Mesendoderm (in vitro differentiated cells): Measurements from ENCODE around the gene FGR.
A peak's percentile ranks its signal among the peaks of the same experiment; 100 is the strongest.

Source experiments
- DNase-seq: peaks from one replicate; pipeline ENCODE4 v3.0.0; 2013
- H2AK5ac ChIP-seq: 2 replicates; pipeline ENCODE4 v1.6.1; 2013; ENCODE audit warnings: low read length, inconsistent platforms
- H2BK120ac ChIP-seq: 2 replicates; pipeline ENCODE4 v1.6.1; 2013; ENCODE audit warnings: low read depth, mild to moderate bottlenecking, low read length, moderate library complexity, mixed read lengths
- H2BK15ac ChIP-seq: replicated peaks from 2 replicates; pipeline ENCODE4 v1.6.1; 2013; ENCODE audit warnings: low read depth, mild to moderate bottlenecking, moderate library complexity
- H2BK5ac ChIP-seq: 2 replicates; pipeline ENCODE4 v1.6.1; 2013; ENCODE audit warnings: low read length, inconsistent platforms
- H3K18ac ChIP-seq: 2 replicates; pipeline ENCODE4 v1.6.1; 2013; ENCODE audit warnings: mild to moderate bottlenecking, low read length, mixed read lengths
- H3K23ac ChIP-seq: one replicate; pipeline ENCODE4 v1.6.1; 2013; ENCODE audit warnings: low read length
- H3K27ac ChIP-seq: 2 replicates; pipeline ENCODE4 v1.5.1; 2013; ENCODE audit warnings: low read depth, mild to moderate bottlenecking, inconsistent platforms, low read length, moderate library complexity
- H3K27me3 ChIP-seq: 2 replicates; pipeline ENCODE4 v1.6.1; 2013; ENCODE audit warnings: low read length, control low read depth, mild to moderate bottlenecking, inconsistent platforms; ENCODE audit not compliant: insufficient read depth, poor library complexity
- H3K36me3 ChIP-seq: 2 replicates; pipeline ENCODE4 v1.6.1; 2013; ENCODE audit warnings: low read length, inconsistent platforms; ENCODE audit not compliant: control insufficient read depth, insufficient read depth
- H3K4ac ChIP-seq: one replicate; pipeline ENCODE4 v1.6.1; 2013; ENCODE audit warnings: low read depth, mild to moderate bottlenecking, low read length, moderate library complexity
- H3K4me1 ChIP-seq: 2 replicates; pipeline ENCODE4 v1.6.1; 2013; ENCODE audit warnings: low read depth, low read length, inconsistent platforms; ENCODE audit not compliant: control insufficient read depth
- H3K4me2 ChIP-seq: 2 replicates; pipeline ENCODE4 v1.6.1; 2013; ENCODE audit warnings: low read length
- H3K4me3 ChIP-seq: 2 replicates; pipeline ENCODE4 v1.5.1; 2013; ENCODE audit warnings: mild to moderate bottlenecking, low read length
- H3K56ac ChIP-seq: one replicate; pipeline ENCODE4 v1.6.1; 2013; ENCODE audit warnings: low read length
- H3K79me1 ChIP-seq: 2 replicates; pipeline ENCODE4 v1.6.1; 2013; ENCODE audit warnings: low read length, inconsistent platforms
- H3K79me2 ChIP-seq: 2 replicates; pipeline ENCODE4 v1.6.1; 2013; ENCODE audit warnings: mild to moderate bottlenecking, low read length; ENCODE audit not compliant: control insufficient read depth, insufficient read depth
- H3K9ac ChIP-seq: 2 replicates; pipeline ENCODE4 v1.6.1; 2013; ENCODE audit warnings: low read length, inconsistent platforms
- H4K5ac ChIP-seq: one replicate; pipeline ENCODE4 v1.6.1; 2013; ENCODE audit warnings: low read length
- H4K8ac ChIP-seq: one replicate; pipeline ENCODE4 v1.6.1; 2013; ENCODE audit warnings: low read depth, mild to moderate bottlenecking, control low read depth, low read length, moderate library complexity
- WGBS: extraction: QIAGEN DNeasy Blood & Tissue Kit; methylation state at CpG from one replicate; pipeline ENCODE4 v1.1.7; 2013; ENCODE audit warnings: low lambda C conversion rate, missing lambda C conversion rate; ENCODE audit not compliant: insufficient coverage; ENCODE audit errors: extremely low coverage; 5-methylcytosine and 5-hydroxymethylcytosine counted together

Gene FGR

GRCh38 chr1:27570356-27570755, 64.6 kb downstream of the FGR start:
- peak overlapping the region; percentile 61 for H3K4ac ChIP-seq
- H3K18ac ChIP-seq = peak overlapping the region; percentile 55
- H3K23ac ChIP-seq = no peak overlapping the region
- no peak overlapping the region for H2BK15ac ChIP-seq
- peak overlapping the region; percentile 88 for H3K27ac ChIP-seq
- peaks cover 42% of the 10 kb centered on the region for H3K79me1 ChIP-seq
- H2BK120ac ChIP-seq = peak overlapping the region; percentile 23
- no peak overlapping the region for H4K5ac ChIP-seq
- H2AK5ac ChIP-seq = peak overlapping the region; percentile 100
- H3K4me3 ChIP-seq = no peak overlapping the region
- no peaks in the 10 kb centered on the region for H3K36me3 ChIP-seq
- WGBS = no CpG with 5 or more reads among the region's 2 CpGs
- H3K56ac ChIP-seq = peak overlapping the region; percentile 86
- H3K79me2 ChIP-seq = peaks cover 25% of the 10 kb centered on the region
- H3K9ac ChIP-seq = peak overlapping the region; percentile 66
- H3K4me2 ChIP-seq = no peak overlapping the region
- H4K8ac ChIP-seq = no peak overlapping the region
- H3K4me1 ChIP-seq = peaks cover 63% of the 10 kb centered on the region
- DNase-seq = peak; percentile 40
- H2BK5ac ChIP-seq = peak overlapping the region; percentile 97
- H3K27me3 ChIP-seq = no peaks in the 10 kb centered on the region

GRCh38 chr1:27569506-27570291, 65.3 kb downstream of the FGR start:
- WGBS = no CpG with 5 or more reads among the region's 14 CpGs
- peak overlapping the region; percentile 97 for H2BK5ac ChIP-seq
- H3K56ac ChIP-seq = peak overlapping the region; percentile 86

GRCh38 chr1:27569088-27569460, 65.9 kb downstream of the FGR start:
- H3K79me2 ChIP-seq = peaks cover 25% of the 10 kb centered on the region
- no peak overlapping the region for H3K4me3 ChIP-seq

More at GRCh38 chr1:27569506-27570291, 65.3 kb downstream of the FGR start:
- peak overlapping the region; percentile 55 for H3K18ac ChIP-seq
- H2BK120ac ChIP-seq = peak overlapping the region; percentile 23
- H3K4me2 ChIP-seq = peak overlapping the region; percentile 20
- H3K4me3 ChIP-seq = no peak overlapping the region
- H3K4me1 ChIP-seq = peaks cover 62% of the 10 kb centered on the region
- H2BK15ac ChIP-seq = no peak overlapping the region
- H3K79me2 ChIP-seq = peaks cover 27% of the 10 kb centered on the region
- no peak overlapping the region for H4K5ac ChIP-seq
- peaks cover 42% of the 10 kb centered on the region for H3K79me1 ChIP-seq
- peak overlapping the region; percentile 88 for H3K27ac ChIP-seq
- H3K27me3 ChIP-seq = no peaks in the 10 kb centered on the region
- peak overlapping the region; percentile 61 for H3K4ac ChIP-seq
- H3K36me3 ChIP-seq = no peaks in the 10 kb centered on the region
- H3K9ac ChIP-seq = peak overlapping the region; percentile 66
- peak overlapping the region; percentile 88 for H2AK5ac ChIP-seq
- peak overlapping the region; percentile 3 for H4K8ac ChIP-seq
- H3K23ac ChIP-seq = peak overlapping the region; percentile 20
- peak; percentile 44 for DNase-seq

GRCh38 chr1:27568300-27569087, 66.5 kb downstream of the FGR start:
- Histone ChIP-seq H3K4ac (no peak overlapping the region), H3K23ac (no peak overlapping the region), H3K9ac (peak overlapping the region; percentile 50), H2AK5ac (no peak overlapping the region), H2BK120ac (no peak overlapping the region), H3K79me1 (peaks cover 31% of the 10 kb centered on the region), H2BK15ac (no peak overlapping the region), H3K4me3 (no peak overlapping the region), H3K56ac (peak overlapping the region; percentile 65), H3K4me1 (peaks cover 57% of the 10 kb centered on the region), H3K18ac (peak overlapping the region; percentile 13), H3K79me2 (peaks cover 19% of the 10 kb centered on the region), H4K5ac (no peak overlapping the region), H3K36me3 (no peaks in the 10 kb centered on the region), H4K8ac (no peak overlapping the region), H2BK5ac (peak overlapping the region; percentile 31), H3K4me2 (peak overlapping the region; percentile 36), H3K27ac (no peak overlapping the region), H3K27me3 (no peaks in the 10 kb centered on the region)
- peak; percentile 97 for DNase-seq
- no CpG with 5 or more reads among the region's 65 CpGs for WGBS

More at GRCh38 chr1:27569088-27569460, 65.9 kb downstream of the FGR start:
- H3K4me1 ChIP-seq = peaks cover 59% of the 10 kb centered on the region
- H3K36me3 ChIP-seq = no peaks in the 10 kb centered on the region
- no peak for DNase-seq
- no peak overlapping the region for H3K18ac ChIP-seq
- peaks cover 37% of the 10 kb centered on the region for H3K79me1 ChIP-seq
- H2BK15ac ChIP-seq = no peak overlapping the region
- peak overlapping the region; percentile 86 for H3K56ac ChIP-seq
- no peak overlapping the region for H2BK120ac ChIP-seq
- no peak overlapping the region for H3K4me2 ChIP-seq
- no peak overlapping the region for H3K4ac ChIP-seq
- no CpG with 5 or more reads among the region's 3 CpGs for WGBS
- H4K8ac ChIP-seq = no peak overlapping the region
- peak overlapping the region; percentile 88 for H2AK5ac ChIP-seq
- H3K23ac ChIP-seq = peak overlapping the region; percentile 20
- H3K9ac ChIP-seq = no peak overlapping the region
- peak overlapping the region; percentile 88 for H3K27ac ChIP-seq
- no peak overlapping the region for H4K5ac ChIP-seq
- no peak overlapping the region for H2BK5ac ChIP-seq
- H3K27me3 ChIP-seq = no peaks in the 10 kb centered on the region

- Histone ChIP-seq H3K9ac (peak overlapping the region; percentile 50), H2AK5ac (no peak overlapping the region), H4K5ac (no peak overlapping the region), H3K4me2 (peak overlapping the region; percentile 30), H3K4ac (no peak overlapping the region), H3K56ac (peak overlapping the region; percentile 59), H3K27ac (peak overlapping the region; percentile 7), H2BK5ac (peak overlapping the region; percentile 31), H3K36me3 (no peaks in the 10 kb centered on the region), H3K27me3 (no peaks in the 10 kb centered on the region), H2BK15ac (no peak overlapping the region), H3K23ac (no peak overlapping the region), H3K4me3 (no peak overlapping the region), H4K8ac (no peak overlapping the region), H3K4me1 (peaks cover 54% of the 10 kb centered on the region), H2BK120ac (no peak overlapping the region), H3K18ac (no peak overlapping the region), H3K79me2 (peaks cover 15% of the 10 kb centered on the region), H3K79me1 (peaks cover 28% of the 10 kb centered on the region)
- no peak for DNase-seq
- WGBS = no CpG with 5 or more reads among the region's 8 CpGs
Observed at GRCh38 chr1:27567971-27568299, 67.0 kb downstream of the FGR start.
